Measurements from ENCODE around the gene MNAT1. TPM values are rescaled to one million over a fixed set of nuclear protein-coding genes. Genes with fewer than 3 reads are reported as not detected.
"Not testable (repeated sequence)": the region's sequence is repeated elsewhere in the genome, so short reads cannot be mapped to it uniquely, and the experiment has no call there.

The MNAT1 gene
- total RNA-seq, 4 donors from 2014 or later = 32.4 to 48.9 (median 44.6) TPM

DNA sequence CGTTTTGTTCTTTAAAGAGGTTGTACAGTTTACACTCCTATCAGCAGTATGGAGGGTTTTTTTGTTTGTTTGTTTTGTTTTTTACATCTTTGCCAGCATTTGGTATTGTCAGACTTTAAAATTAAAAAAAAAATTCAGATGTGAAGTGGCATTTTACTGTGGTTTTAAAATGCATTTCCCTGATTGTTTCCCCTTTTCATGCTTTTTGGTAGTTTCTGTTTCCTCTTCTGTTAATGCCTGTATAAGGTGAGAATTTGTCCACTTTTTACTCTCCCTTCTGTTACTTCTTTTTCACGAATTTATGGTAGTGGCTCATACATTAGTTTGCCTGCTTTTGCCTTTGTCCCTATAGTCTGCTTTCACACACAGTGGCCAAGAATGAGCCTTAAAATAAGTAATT lies 36.6 kb downstream of the MNAT1 start:
- Histone ChIP-seq H3K27ac (no peak overlapping the region), H3K36me3 (no peaks in the 10 kb centered on the region), H3K4me1 (peaks cover 0 to 2% (median 0%) of the 10 kb centered on the region in 4 donors), H3K9me3 (no peaks in the 10 kb centered on the region), H3K27me3 (no peaks in the 10 kb centered on the region), H3K4me3 (no peak overlapping the region)
- no peak for DNase-seq (ENCODE audit: low spot score in 2 of 2)
- WGBS, 2 donors = 39 to 45% methylated on average over 2 of the region's 2 CpGs
- no peak for TF ChIP-seq POLR2A (IDR thresholded peaks at IDR 0.05)
- no peak for TF ChIP-seq EP300 (IDR thresholded peaks at IDR 0.05)
- no peak for TF ChIP-seq CTCF (IDR thresholded peaks at IDR 0.05)

- H3K4me1 ChIP-seq = peaks cover 0 to 2% (median 0%) of the 10 kb centered on the region in 4 donors
- no peak overlapping the region for H3K27ac ChIP-seq
- no peak for DNase-seq (ENCODE audit: low spot score in 2 of 2)
- no peak overlapping the region for H3K4me3 ChIP-seq
- TF ChIP-seq POLR2A (IDR thresholded peaks at IDR 0.05) = no peak
- TF ChIP-seq EP300 (IDR thresholded peaks at IDR 0.05) = no peak
- no peak for TF ChIP-seq CTCF (IDR thresholded peaks at IDR 0.05)
- no peaks in the 10 kb centered on the region for H3K27me3 ChIP-seq
- no peaks in the 10 kb centered on the region for H3K36me3 ChIP-seq
- no peaks in the 10 kb centered on the region for H3K9me3 ChIP-seq
These were observed 39.0 kb downstream of the MNAT1 start for GRCh38 chr14:60773558-60773957.

- peaks cover 0 to 2% (median 0%) of the 10 kb centered on the region in 4 donors for H3K4me1 ChIP-seq
- no peak overlapping the region for H3K4me3 ChIP-seq
- DNase-seq (ENCODE audit: low spot score in 2 of 2) = no peak
- no peaks in the 10 kb centered on the region for H3K9me3 ChIP-seq
- TF ChIP-seq POLR2A (IDR thresholded peaks at IDR 0.05) (no peak), EP300 (IDR thresholded peaks at IDR 0.05) (no peak), CTCF (IDR thresholded peaks at IDR 0.05) (no peak)
- H3K36me3 ChIP-seq = peaks cover 0 to 3% (median 0%) of the 10 kb centered on the region in 3 donors
- H3K27me3 ChIP-seq = no peaks in the 10 kb centered on the region
- no peak overlapping the region for H3K27ac ChIP-seq
These were observed 40.7 kb downstream of the MNAT1 start for GRCh38 chr14:60775296-60775695.

DNA sequence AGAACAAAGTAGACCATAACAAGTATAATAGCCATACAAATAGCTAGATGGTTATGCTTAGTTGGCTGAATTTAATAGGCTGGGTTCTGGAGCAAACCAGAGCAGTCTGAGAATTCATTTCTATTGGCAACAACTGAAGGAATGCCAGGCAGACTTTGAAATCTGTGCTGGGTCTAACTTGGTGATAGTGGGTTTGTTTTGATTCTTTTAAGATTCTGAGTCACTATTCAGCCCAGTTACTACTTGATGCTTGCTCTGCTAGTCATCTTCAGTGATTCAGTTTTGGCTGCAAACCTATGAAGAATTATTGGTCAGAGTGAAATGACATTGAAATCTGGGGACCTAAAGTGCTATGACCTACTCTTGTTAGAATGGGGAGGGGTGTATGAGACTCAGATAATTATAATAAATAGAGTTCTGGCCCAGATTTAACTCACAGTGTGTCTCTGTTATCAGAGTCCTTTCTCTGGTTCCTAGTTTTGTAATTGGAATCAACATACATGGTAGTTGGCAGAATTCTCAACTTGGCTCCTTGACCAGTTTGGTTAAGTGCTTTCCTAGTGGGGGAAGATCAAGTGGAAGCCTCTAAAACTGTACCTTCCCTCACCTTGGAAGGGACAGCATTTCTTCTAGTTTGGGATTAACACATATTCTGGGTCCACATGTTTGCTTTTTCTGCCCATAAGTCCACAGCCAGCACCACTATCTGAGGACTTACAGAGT lies 43.5 kb downstream of the MNAT1 start:
- H3K27ac ChIP-seq = no peak overlapping the region
- peaks cover 0 to 3% (median 0%) of the 10 kb centered on the region in 3 donors for H3K36me3 ChIP-seq
- no peak overlapping the region for H3K4me3 ChIP-seq
- no peak for DNase-seq (ENCODE audit: low spot score in 2 of 2)
- TF ChIP-seq CTCF (IDR thresholded peaks at IDR 0.05) (no peak), POLR2A (IDR thresholded peaks at IDR 0.05) (no peak), EP300 (IDR thresholded peaks at IDR 0.05) (no peak)
- H3K9me3 ChIP-seq = no peaks in the 10 kb centered on the region
- H3K27me3 ChIP-seq = no peaks in the 10 kb centered on the region
- peaks cover 0 to 2% (median 0%) of the 10 kb centered on the region in 4 donors for H3K4me1 ChIP-seq

GRCh38 chr14:60779745-60780514 lies 45.4 kb downstream of the MNAT1 start:
- not testable (repeated sequence) for DNase-seq (ENCODE audit: low spot score in 2 of 2); H3K9me3 ChIP-seq; H3K27ac ChIP-seq; H3K4me1 ChIP-seq; H3K4me3 ChIP-seq; H3K36me3 ChIP-seq; H3K27me3 ChIP-seq
- WGBS, 2 donors = 93% methylated on average over 18 of the region's 18 CpGs

DNA sequence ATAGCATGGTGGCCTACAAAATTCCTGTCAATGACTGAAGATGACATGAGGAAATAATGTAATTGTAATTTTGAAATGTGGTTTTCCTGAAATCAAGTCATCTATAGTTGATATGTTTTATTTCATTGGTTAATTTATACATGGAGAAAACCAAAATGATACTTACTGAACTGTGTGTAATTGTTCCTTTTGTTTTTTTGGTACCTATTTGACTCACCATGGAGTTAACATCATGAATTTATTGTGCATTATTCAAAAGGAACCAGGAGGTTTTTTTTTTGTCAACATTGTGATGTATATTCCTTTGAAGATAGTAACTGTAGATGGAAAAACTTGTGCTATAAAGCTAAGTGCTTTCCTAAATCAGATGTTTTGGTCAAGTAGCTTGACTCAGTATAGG lies 46.0 kb downstream of the MNAT1 start:
- not testable (repeated sequence) for H3K4me3 ChIP-seq; H3K36me3 ChIP-seq; H3K27ac ChIP-seq; H3K9me3 ChIP-seq; H3K4me1 ChIP-seq; H3K27me3 ChIP-seq; DNase-seq (ENCODE audit: low spot score in 2 of 2)

All from tibial nerve (tissue), 4 donors.